ENCODE results near the gene INPP5A. TPM values are rescaled to one million over a fixed set of nuclear protein-coding genes. Genes with fewer than 3 reads are reported as not detected.

Gene INPP5A
- total and polyA plus RNA-seq, 2 of the 13 experiments (the other 11 are each of a cell fraction or from before 2014, with no cell fraction given) = 17.5 to 37.9 TPM

- Histone ChIP-seq H3K36me3 (replicated peaks in 1 of 2; ENCODE audit: control insufficient read depth in 1 of 2, insufficient read depth in 2 of 2, low read length in 2 of 2) (no peaks in the 10 kb centered on the region), H3K9ac (ENCODE audit: insufficient read depth, low read depth, low read length) (no peak overlapping the region), H3K4me1 (ENCODE audit: insufficient read depth, low read length) (no peaks in the 10 kb centered on the region), H3K9me3 (ENCODE audit: low read length) (no peaks in the 10 kb centered on the region), H3K27me3 (ENCODE audit: control insufficient read depth in 1 of 2, insufficient read depth in 2 of 2, low read length in 2 of 2) (peaks cover 4 to 46% of the 10 kb centered on the region in 2 experiments; a peak in 4 of 5 replicates), H3K27ac (ENCODE audit: extremely low read length, insufficient read depth, low read length) (no peak overlapping the region), H2AFZ (ENCODE audit: low read length) (no peak overlapping the region), H3K4me3 (replicated peaks in 1 of 3; ENCODE audit: insufficient read depth in 1 of 3, low read depth in 2 of 3, low read length in 3 of 3) (no peak overlapping the region), H4K20me1 (ENCODE audit: insufficient read depth, low read length) (no peaks in the 10 kb centered on the region), H3K79me2 (ENCODE audit: insufficient read depth, low read length) (no peaks in the 10 kb centered on the region), H3K4me2 (ENCODE audit: low read depth, low read length) (no peak overlapping the region)
- TF ChIP-seq RFXAP (CRISPR knock-in tag; IDR thresholded peaks at IDR 0.05; ENCODE audit: borderline replicate concordance) (no peak), HNRNPL (IDR thresholded peaks at IDR 0.05; ENCODE audit: low read depth, low read length) (no peak), ZNF44 (CRISPR knock-in tag; IDR thresholded peaks at IDR 0.05) (no peak), ZNF430 (CRISPR knock-in tag; IDR thresholded peaks at IDR 0.05) (no peak), ZBTB1 (CRISPR knock-in tag; IDR thresholded peaks at IDR 0.05; ENCODE audit: borderline replicate concordance) (no peak)
- ATAC-seq (no peak), FAIRE-seq (no peak), DNase-seq (ENCODE audit: low spot score) (no peak)
- no TSS peak for BruUV-seq (replicated peaks)
- ChIA-PET POLR2A (no interaction called here), CTCF (ENCODE audit: low intra/inter-chr PET ratio, low total read pairs) (no interaction called here)
- WGBS (ENCODE audit: low lambda C conversion rate) = 32% methylated on average over 17 of the region's 34 CpGs
- in situ Hi-C loops (cut with HindIII; ENCODE audit: extremely low pct_ligation_motif_present, low pct_unique_long_range_greater_than_20kb) = loop anchor here (5.0 kb wide), 1 partner anchor 151 kb away; no protein-coding TSS in a partner anchor
- intact Hi-C loops (cut with micrococcal nuclease; ENCODE audit: unreplicated experiment) = no loop called here
Observed at GRCh38 chr10:132803416-132804210, 266.0 kb downstream of the INPP5A start.

GRCh38 chr10:132804287-132804686, 266.7 kb downstream of the INPP5A start:
- intact Hi-C loops (cut with micrococcal nuclease; ENCODE audit: unreplicated experiment) = no loop called here
- in situ Hi-C loops (cut with HindIII; ENCODE audit: extremely low pct_ligation_motif_present, low pct_unique_long_range_greater_than_20kb) = loop anchor here (5.0 kb wide), 1 partner anchor 152 kb away; no protein-coding TSS in a partner anchor
- DNase-seq (ENCODE audit: low spot score) (no peak), FAIRE-seq (no peak), ATAC-seq (no peak)
- 59% methylated on average over 11 of the region's 11 CpGs for WGBS (ENCODE audit: low lambda C conversion rate)
- H3K36me3 ChIP-seq (replicated peaks in 1 of 2; ENCODE audit: control insufficient read depth in 1 of 2, insufficient read depth in 2 of 2, low read length in 2 of 2) = no peaks in the 10 kb centered on the region
- TF ChIP-seq NONO (IDR thresholded peaks at IDR 0.05) (no peak), NONO (CRISPR knock-in tag; conservative IDR thresholded peaks at IDR 0.05) (no peak)
- no peak overlapping the region for H3K4me3 ChIP-seq (replicated peaks in 1 of 3; ENCODE audit: insufficient read depth in 1 of 3, low read depth in 2 of 3, low read length in 3 of 3)
- ChIA-PET POLR2A (no interaction called here), CTCF (ENCODE audit: low intra/inter-chr PET ratio, low total read pairs) (no interaction called here)
- H3K9me3 ChIP-seq (ENCODE audit: low read length) = no peaks in the 10 kb centered on the region
- H3K9ac ChIP-seq (ENCODE audit: insufficient read depth, low read depth, low read length) = no peak overlapping the region
- no peaks in the 10 kb centered on the region for H3K79me2 ChIP-seq (ENCODE audit: insufficient read depth, low read length)
- no TSS peak for BruUV-seq (replicated peaks)
- H3K4me2 ChIP-seq (ENCODE audit: low read depth, low read length) = no peak overlapping the region
- H3K27me3 ChIP-seq (ENCODE audit: control insufficient read depth in 1 of 2, insufficient read depth in 2 of 2, low read length in 2 of 2) = peaks cover 4 to 46% of the 10 kb centered on the region in 2 experiments; a peak in 4 of 5 replicates
- H2AFZ ChIP-seq (ENCODE audit: low read length) = no peak overlapping the region
- no peaks in the 10 kb centered on the region for H3K4me1 ChIP-seq (ENCODE audit: insufficient read depth, low read length)
- no peak overlapping the region for H3K27ac ChIP-seq (ENCODE audit: extremely low read length, insufficient read depth, low read length)
- H4K20me1 ChIP-seq (ENCODE audit: insufficient read depth, low read length) = no peaks in the 10 kb centered on the region

Measured in HepG2 (cell line).